DOHH2 (cell line): ENCODE data around the gene SPACA7.

Experiments
- H3F3A ChIP-seq: fragments of 200-600 bp; sonication (generic), shearing (Covaris generic); 2 replicates; pipeline ENCODE4 v1.6.0; 2016; ENCODE audit warnings: antibody characterized with exemption, mild to moderate bottlenecking; ENCODE audit not compliant: control insufficient read depth, insufficient read depth
- H3K27ac ChIP-seq: fragments of 200-600 bp; sonication (generic); 2 replicates; pipeline ENCODE4 v1.5.1; 2014; ENCODE audit warnings: low read depth, mild to moderate bottlenecking, low read length, moderate library complexity
- H3K27me3 ChIP-seq: fragments of 200-600 bp; sonication (generic); 2 replicates; pipeline ENCODE4 v1.6.1; 2014; ENCODE audit warnings: mild to moderate bottlenecking, low read length, mixed read lengths; ENCODE audit not compliant: control insufficient read depth
- H3K36me3 ChIP-seq: fragments of 200-600 bp; sonication (generic); 2 replicates; pipeline ENCODE4 v1.6.1; 2014; ENCODE audit warnings: mild to moderate bottlenecking, low read length, moderate library complexity, mixed read lengths; ENCODE audit not compliant: control insufficient read depth
- H3K4me1 ChIP-seq: fragments of 200-600 bp; sonication (generic); 2 replicates; pipeline ENCODE4 v1.6.1; 2014; ENCODE audit warnings: mild to moderate bottlenecking, low read length, mixed read lengths; ENCODE audit not compliant: control insufficient read depth
- H3K4me2 ChIP-seq: fragments of 200-600 bp; sonication (generic); 2 replicates; pipeline ENCODE4 v1.6.0; 2014; ENCODE audit warnings: mild to moderate bottlenecking, low read length, moderate library complexity
- H3K4me3 ChIP-seq: fragments of 200-600 bp; sonication (generic); 2 replicates; pipeline ENCODE4 v1.5.1; 2014; ENCODE audit warnings: mild to moderate bottlenecking, low read length, mixed read lengths
- H3K79me2 ChIP-seq: fragments of 200-600 bp; sonication (generic); 2 replicates; pipeline ENCODE4 v1.6.1; 2014; ENCODE audit warnings: mild to moderate bottlenecking, low read length, mixed read lengths; ENCODE audit not compliant: control insufficient read depth
- H3K9me2 ChIP-seq: fragments of 200-600 bp; sonication (generic); replicated peaks from 2 replicates; pipeline ENCODE4 v1.6.1; 2014; ENCODE audit warnings: mild to moderate bottlenecking, low read length, mixed read lengths; ENCODE audit not compliant: control insufficient read depth
- H3K9me3 ChIP-seq: fragments of 200-600 bp; sonication (generic); 2 replicates; pipeline ENCODE4 v1.6.1; 2014; ENCODE audit warnings: antibody characterized with exemption, low read length, mixed read lengths; ENCODE audit not compliant: control insufficient read depth, insufficient read depth
- H4K20me1 ChIP-seq: fragments of 200-600 bp; sonication (generic); 2 replicates; pipeline ENCODE4 v1.6.0; 2014; ENCODE audit warnings: low read depth, mild to moderate bottlenecking, antibody characterized with exemption, low read length, moderate library complexity; ENCODE audit not compliant: control insufficient read depth, insufficient read depth
- EZH2phosphoT487 ChIP-seq: fragments of 200-600 bp; sonication (generic); IDR thresholded peaks from 2 replicates; pipeline ENCODE4 v1.6.1; 2017; ENCODE audit warnings: borderline replicate concordance, mild to moderate bottlenecking, antibody characterized with exemption, low read length, moderate library complexity, mixed read lengths
- TF ChIP-seq, protein P1 (sequence below): fragments of 200-600 bp; sonication (generic); IDR thresholded peaks from one replicate; pipeline ENCODE4 v1.5.1; 2014; ENCODE audit warnings: antibody characterized with exemption, mild to moderate bottlenecking, low read depth, low read length; ENCODE audit not compliant: poor library complexity, severe bottlenecking

The SPACA7 gene

DNA sequence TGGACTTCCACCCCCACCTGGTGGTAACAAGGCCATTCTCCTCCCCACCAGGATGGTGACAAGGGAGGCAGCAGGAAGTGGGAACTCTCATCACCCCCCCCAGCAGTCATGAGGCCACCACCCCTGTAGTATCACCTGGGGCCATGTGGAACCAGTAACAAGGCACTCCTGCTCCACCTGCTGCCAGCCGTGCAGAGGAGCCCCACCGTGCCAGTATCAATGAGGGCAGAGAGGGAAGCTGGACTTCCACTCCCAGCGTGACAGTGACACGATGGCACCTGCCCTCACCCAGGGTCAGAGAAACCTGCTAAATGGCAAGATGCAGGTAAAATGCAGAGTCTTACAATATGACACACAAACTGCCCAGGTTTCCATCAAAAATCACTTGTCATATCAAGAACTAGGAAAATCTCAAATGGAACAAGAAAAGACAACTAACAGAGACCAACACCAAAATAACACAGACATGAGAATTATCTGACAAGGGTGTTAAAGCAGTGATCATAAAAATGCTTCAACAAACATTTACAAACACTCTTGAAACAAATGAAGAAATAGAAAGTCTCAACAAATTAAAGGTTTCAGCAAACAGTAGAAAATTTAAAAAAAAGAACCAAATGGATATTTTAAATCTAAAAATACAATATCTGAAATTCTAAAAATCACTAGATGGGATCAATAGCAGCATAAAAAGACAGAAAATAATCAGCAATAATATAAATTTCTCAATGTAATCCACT, 9.1 kb upstream of the SPACA7 start:
- H3K4me3 ChIP-seq, result no peak overlapping the region
- no peaks in the 10 kb centered on the region for H3K79me2 ChIP-seq
- no peaks in the 10 kb centered on the region for H4K20me1 ChIP-seq
- no peaks in the 10 kb centered on the region for H3F3A ChIP-seq
- no peaks in the 10 kb centered on the region for H3K36me3 ChIP-seq
- H3K4me2 ChIP-seq, result no peak overlapping the region
- no peak overlapping the region for H3K27ac ChIP-seq
- no peaks in the 10 kb centered on the region for H3K9me3 ChIP-seq
- H3K27me3 ChIP-seq, result no peaks in the 10 kb centered on the region
- H3K4me1 ChIP-seq, result no peaks in the 10 kb centered on the region
- TF ChIP-seq EZH2phosphoT487, result no peak
- TF ChIP-seq, protein P1, sequence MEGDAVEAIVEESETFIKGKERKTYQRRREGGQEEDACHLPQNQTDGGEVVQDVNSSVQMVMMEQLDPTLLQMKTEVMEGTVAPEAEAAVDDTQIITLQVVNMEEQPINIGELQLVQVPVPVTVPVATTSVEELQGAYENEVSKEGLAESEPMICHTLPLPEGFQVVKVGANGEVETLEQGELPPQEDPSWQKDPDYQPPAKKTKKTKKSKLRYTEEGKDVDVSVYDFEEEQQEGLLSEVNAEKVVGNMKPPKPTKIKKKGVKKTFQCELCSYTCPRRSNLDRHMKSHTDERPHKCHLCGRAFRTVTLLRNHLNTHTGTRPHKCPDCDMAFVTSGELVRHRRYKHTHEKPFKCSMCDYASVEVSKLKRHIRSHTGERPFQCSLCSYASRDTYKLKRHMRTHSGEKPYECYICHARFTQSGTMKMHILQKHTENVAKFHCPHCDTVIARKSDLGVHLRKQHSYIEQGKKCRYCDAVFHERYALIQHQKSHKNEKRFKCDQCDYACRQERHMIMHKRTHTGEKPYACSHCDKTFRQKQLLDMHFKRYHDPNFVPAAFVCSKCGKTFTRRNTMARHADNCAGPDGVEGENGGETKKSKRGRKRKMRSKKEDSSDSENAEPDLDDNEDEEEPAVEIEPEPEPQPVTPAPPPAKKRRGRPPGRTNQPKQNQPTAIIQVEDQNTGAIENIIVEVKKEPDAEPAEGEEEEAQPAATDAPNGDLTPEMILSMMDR, result no peak
- no peaks in the 10 kb centered on the region for H3K9me2 ChIP-seq

DNA sequence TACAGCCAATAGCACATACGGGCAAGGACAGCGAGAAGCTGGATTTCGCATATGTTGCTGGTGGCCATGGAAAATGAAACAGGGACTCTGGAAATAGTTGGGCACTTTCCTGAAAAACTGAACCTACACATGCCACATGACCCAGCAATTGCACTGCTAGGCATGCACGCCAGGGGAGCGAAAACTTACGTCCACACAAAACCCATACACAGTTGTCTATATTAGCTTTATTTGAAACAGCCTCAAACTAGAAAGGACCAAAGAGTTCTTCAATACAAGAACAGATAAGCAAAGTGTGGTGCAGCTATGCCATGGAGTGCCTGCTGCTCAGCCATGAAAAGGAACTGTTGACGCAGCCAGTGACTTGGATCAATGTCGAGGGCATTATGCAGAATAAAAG, 7.3 kb upstream of the SPACA7 start:
- H3K36me3 ChIP-seq, result no peaks in the 10 kb centered on the region
- H3K9me3 ChIP-seq, result no peaks in the 10 kb centered on the region
- TF ChIP-seq, protein P1, result no peak
- TF ChIP-seq EZH2phosphoT487, result no peak
- H3K79me2 ChIP-seq, result no peaks in the 10 kb centered on the region
- H3K4me2 ChIP-seq, result no peak overlapping the region
- H4K20me1 ChIP-seq, result no peaks in the 10 kb centered on the region
- H3K27me3 ChIP-seq, result no peaks in the 10 kb centered on the region
- H3K9me2 ChIP-seq, result no peaks in the 10 kb centered on the region
- no peaks in the 10 kb centered on the region for H3F3A ChIP-seq
- 0 out of 2 replicates have a peak, but pooled peaks cover 3% of the 10 kb centered on the region for H3K4me1 ChIP-seq
- H3K4me3 ChIP-seq, result no peak overlapping the region
- no peak overlapping the region for H3K27ac ChIP-seq

DNA sequence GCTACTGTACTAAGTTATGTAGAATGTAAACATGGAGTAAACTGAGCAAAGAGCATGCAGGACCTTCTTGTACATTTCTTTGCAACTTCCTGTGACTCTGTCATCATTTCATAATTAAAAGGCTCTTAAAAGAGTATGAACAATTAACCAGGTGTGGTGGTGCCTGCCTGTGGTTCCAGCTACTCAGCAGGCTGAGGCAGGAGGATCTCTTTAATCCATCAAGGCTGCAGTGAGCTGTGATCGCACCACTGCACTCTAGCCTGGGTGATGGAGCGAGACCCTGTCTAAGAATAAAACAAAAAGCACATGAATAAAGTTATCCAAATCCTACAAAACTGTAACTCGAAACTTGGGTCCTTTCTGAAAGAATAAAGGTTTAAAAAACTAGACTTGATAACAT, 5.8 kb upstream of the SPACA7 start:
- Histone ChIP-seq H3K36me3 (no peaks in the 10 kb centered on the region), H4K20me1 (no peaks in the 10 kb centered on the region), H3K27ac (no peak overlapping the region), H3K9me3 (no peaks in the 10 kb centered on the region), H3K79me2 (no peaks in the 10 kb centered on the region), H3K9me2 (no peaks in the 10 kb centered on the region), H3K4me2 (no peak overlapping the region), H3K27me3 (no peaks in the 10 kb centered on the region), H3F3A (no peaks in the 10 kb centered on the region), H3K4me1 (0 out of 2 replicates have a peak, but pooled peaks cover 3% of the 10 kb centered on the region), H3K4me3 (no peak overlapping the region)
- TF ChIP-seq, protein P1, result no peak
- TF ChIP-seq EZH2phosphoT487, result no peak
